Thyroid gland (tissue), 4 donors: ENCODE measurements around the gene MESD. TPM values are rescaled to one million over a fixed set of nuclear protein-coding genes. Genes with fewer than 3 reads are reported as not detected.

Experiments used
- DNase-seq, 2 donors: peaks; one replicate each; pipeline ENCODE4 v3.0.0-alpha.2; 2019
- H3K27ac ChIP-seq, 3 donors: fragments of 200-600 bp; sonication (generic); 1 replicate in 2 of 3; 2 replicates in 1 of 3; pipeline ENCODE4 v1.5.1; 2016 to 2019; ENCODE audit warnings: mild to moderate bottlenecking in 1 of 3, moderate library complexity in 1 of 3
- H3K27me3 ChIP-seq: fragments of 200-600 bp; sonication (generic); one replicate; pipeline ENCODE4 v1.5.1; 2019
- H3K36me3 ChIP-seq, 2 donors: fragments of 200-600 bp; sonication (generic); one replicate each; pipeline ENCODE4 v1.5.1; 2016 to 2019
- H3K4me1 ChIP-seq, 2 donors: fragments of 200-600 bp; sonication (generic); one replicate each; pipeline ENCODE4 v1.5.1; 2017 to 2019
- H3K4me3 ChIP-seq, 3 donors: fragments of 200-600 bp; sonication (generic); replicated peaks in 1 of 3; 1 replicate in 2 of 3; 2 replicates in 1 of 3; pipeline ENCODE4 v1.5.1; 2016; ENCODE audit warnings: mild to moderate bottlenecking in 1 of 3
- H3K9me3 ChIP-seq: fragments of 200-600 bp; sonication (generic); one replicate; pipeline ENCODE4 v1.5.1; 2017
- POLR2A ChIP-seq, 2 donors: fragments of 450-650 bp; IDR thresholded peaks; one replicate each; pipeline ENCODE4 v1.6.1; 2017; ENCODE audit warnings: antibody characterized with exemption in 2 of 2, mild to moderate bottlenecking in 2 of 2, moderate library complexity in 1 of 2
- WGBS, 2 donors: methylation state at CpG; one replicate each; pipeline ENCODE4 v1.1.5; 2017; 5-methylcytosine and 5-hydroxymethylcytosine counted together
- intact Hi-C: fragments of 100-400 bp; cut with DNase I; formaldehyde crosslinking; loops from one replicate; pipeline ENCODE4 v1.15.1; 2023
- total RNA-seq, 4 donors: library from RNA; depleted of rRNA; stranded (reverse); fragments of >200 nt; gene quantifications; one replicate each; pipeline ENCODE4 v1.2.3, GENCODE V29; 2016
- TF ChIP-seq, protein P1 (sequence below), 6 experiments: fragments of 200-600 bp in 3 of 6; fragments of 450-650 bp in 3 of 6; sonication (generic) in 3 of 6; IDR thresholded peaks; one replicate each; pipeline ENCODE4 v1.5.1; 2016 to 2019; ENCODE audit warnings: antibody characterized with exemption in 6 of 6, mild to moderate bottlenecking in 2 of 6, inconsistent platforms in 1 of 6, moderate library complexity in 1 of 6

MESD gene
- total RNA-seq, 4 donors from 2014 or later = 53.7 to 74.6 (median 70.9) TPM

DNA sequence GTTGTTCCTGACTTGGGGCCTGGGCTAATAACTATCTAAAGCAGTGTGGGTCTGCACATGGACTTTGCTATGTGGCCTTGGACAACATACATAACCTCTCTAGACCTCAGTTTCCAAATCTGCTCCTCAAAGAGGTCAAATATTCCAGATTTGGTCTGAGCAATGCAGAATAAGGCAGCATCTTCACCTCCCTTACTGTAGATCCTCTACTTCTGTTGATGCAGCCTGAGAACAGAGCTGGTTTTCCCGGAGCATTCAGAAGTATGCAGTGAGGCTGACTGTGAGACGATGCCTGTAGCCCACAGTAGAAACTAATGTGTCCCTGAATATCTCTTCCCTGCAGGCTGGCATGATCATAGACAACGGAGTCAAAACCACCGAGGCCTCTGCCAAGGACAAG lies 65.3 kb downstream of the MESD start:
- Histone ChIP-seq H3K36me3 (no peaks in the 10 kb centered on the region), H3K4me1 (no peaks in the 10 kb centered on the region), H3K27ac (no peak overlapping the region), H3K4me3 (no peak overlapping the region), H3K9me3 (no peaks in the 10 kb centered on the region), H3K27me3 (no peaks in the 10 kb centered on the region)
- no peak for TF ChIP-seq POLR2A (IDR thresholded peaks at IDR 0.05)
- TF ChIP-seq, protein P1, sequence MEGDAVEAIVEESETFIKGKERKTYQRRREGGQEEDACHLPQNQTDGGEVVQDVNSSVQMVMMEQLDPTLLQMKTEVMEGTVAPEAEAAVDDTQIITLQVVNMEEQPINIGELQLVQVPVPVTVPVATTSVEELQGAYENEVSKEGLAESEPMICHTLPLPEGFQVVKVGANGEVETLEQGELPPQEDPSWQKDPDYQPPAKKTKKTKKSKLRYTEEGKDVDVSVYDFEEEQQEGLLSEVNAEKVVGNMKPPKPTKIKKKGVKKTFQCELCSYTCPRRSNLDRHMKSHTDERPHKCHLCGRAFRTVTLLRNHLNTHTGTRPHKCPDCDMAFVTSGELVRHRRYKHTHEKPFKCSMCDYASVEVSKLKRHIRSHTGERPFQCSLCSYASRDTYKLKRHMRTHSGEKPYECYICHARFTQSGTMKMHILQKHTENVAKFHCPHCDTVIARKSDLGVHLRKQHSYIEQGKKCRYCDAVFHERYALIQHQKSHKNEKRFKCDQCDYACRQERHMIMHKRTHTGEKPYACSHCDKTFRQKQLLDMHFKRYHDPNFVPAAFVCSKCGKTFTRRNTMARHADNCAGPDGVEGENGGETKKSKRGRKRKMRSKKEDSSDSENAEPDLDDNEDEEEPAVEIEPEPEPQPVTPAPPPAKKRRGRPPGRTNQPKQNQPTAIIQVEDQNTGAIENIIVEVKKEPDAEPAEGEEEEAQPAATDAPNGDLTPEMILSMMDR (IDR thresholded peaks at IDR 0.05) = no peak
- no peak for DNase-seq
- 92 to 100% methylated on average over 4 of the region's 4 CpGs for WGBS, 2 donors
- intact Hi-C loops = no loop called here

DNA sequence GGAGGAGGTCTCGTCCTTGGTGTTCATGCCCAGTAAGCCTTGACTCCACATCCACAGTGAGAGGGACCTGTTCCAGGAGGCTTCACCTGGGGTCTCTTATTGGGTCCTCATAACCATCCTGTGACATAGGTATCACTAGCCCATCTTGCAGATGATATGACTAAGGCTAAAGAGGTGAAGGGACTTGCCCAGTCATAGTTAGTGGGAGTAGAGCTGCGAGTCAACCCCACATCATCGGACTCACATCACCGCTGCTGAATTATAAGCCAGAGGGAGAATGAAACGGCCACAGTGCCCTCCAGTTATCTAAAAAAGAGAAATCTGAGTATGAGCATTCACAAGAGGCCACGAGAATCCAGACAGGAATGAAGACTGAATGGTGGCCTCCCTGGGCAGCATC lies 66.0 kb downstream of the MESD start:
- TF ChIP-seq, protein P1 (IDR thresholded peaks at IDR 0.05) = no peak
- TF ChIP-seq POLR2A (IDR thresholded peaks at IDR 0.05) = no peak
- DNase-seq = no peak
- no peaks in the 10 kb centered on the region for H3K27me3 ChIP-seq
- 95% methylated on average over 6 of the region's 6 CpGs for WGBS, 2 donors
- no peaks in the 10 kb centered on the region for H3K9me3 ChIP-seq
- no peaks in the 10 kb centered on the region for H3K4me1 ChIP-seq
- no peaks in the 10 kb centered on the region for H3K36me3 ChIP-seq
- H3K27ac ChIP-seq = no peak overlapping the region
- intact Hi-C loops = no loop called here
- H3K4me3 ChIP-seq = no peak overlapping the region

DNA sequence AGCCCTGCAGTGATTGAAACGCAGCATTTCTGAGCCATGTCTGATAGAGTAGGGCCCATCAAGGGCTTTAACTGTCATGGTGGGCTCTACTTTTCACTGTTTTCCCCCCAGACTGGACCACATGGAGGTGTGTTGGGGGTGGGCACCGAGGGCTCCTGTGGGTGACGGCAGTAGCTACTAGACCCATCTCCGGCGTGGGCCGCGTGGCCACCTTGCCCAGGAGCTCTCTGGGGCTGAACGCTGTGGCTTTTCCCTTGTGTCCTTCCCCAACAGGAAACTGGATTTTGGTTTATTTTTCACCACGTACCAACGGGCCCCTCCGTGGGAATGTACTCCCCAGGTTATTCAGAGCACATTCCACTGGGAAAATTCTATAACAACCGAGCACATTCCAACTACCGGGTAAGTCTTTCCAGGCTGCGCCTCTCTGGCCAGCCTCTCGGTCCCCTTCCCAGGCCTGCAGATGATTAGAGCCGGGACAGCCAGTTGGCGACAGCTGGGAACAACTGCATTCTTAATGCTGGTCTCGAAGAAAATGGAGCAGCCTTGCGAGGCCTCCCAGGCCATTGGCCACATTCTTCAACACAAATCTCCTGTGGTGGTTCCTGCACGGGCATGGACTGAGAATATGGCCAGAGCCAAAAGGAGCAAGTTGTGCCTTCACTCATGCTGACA lies 67.7 kb downstream of the MESD start:
- 93 to 94% methylated on average over 19 to 20 of the region's 20 CpGs for WGBS, 2 donors
- no peak for TF ChIP-seq POLR2A (IDR thresholded peaks at IDR 0.05)
- TF ChIP-seq, protein P1 (IDR thresholded peaks at IDR 0.05) = no peak
- DNase-seq = no peak
- no peaks in the 10 kb centered on the region for H3K4me1 ChIP-seq
- no peak overlapping the region for H3K4me3 ChIP-seq
- no peaks in the 10 kb centered on the region for H3K27me3 ChIP-seq
- no peak overlapping the region for H3K27ac ChIP-seq
- intact Hi-C loops = no loop called here
- no peaks in the 10 kb centered on the region for H3K9me3 ChIP-seq
- no peaks in the 10 kb centered on the region for H3K36me3 ChIP-seq

DNA sequence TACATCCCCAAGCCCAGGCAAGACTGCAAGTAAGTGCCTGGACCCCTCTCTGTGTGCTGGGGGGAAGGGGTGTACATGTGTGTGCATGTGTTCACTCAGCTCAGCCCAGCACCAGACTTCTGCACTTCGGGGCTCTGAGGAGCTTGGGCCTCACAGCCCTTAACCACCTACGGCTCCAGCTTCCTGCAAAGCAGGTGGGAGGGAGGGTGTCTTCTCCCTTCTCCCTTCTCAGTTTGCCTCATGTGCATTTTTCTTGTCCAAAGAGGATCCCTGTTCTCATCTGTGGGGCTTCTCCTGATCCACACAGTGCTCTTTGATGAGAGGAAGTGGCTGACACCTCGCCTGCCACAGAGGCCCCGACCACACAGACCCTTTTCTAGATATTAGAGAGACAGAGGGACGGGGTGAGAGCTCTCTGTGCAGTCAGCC lies 69.3 kb downstream of the MESD start:
- no peaks in the 10 kb centered on the region for H3K27me3 ChIP-seq
- no peak overlapping the region for H3K4me3 ChIP-seq
- intact Hi-C loops = no loop called here
- H3K36me3 ChIP-seq = no peaks in the 10 kb centered on the region
- no peak for TF ChIP-seq POLR2A (IDR thresholded peaks at IDR 0.05)
- TF ChIP-seq, protein P1 (IDR thresholded peaks at IDR 0.05) = no peak
- 79 to 85% methylated on average over 5 of the region's 5 CpGs for WGBS, 2 donors
- H3K9me3 ChIP-seq = no peaks in the 10 kb centered on the region
- DNase-seq = no peak
- H3K4me1 ChIP-seq = no peaks in the 10 kb centered on the region
- H3K27ac ChIP-seq = no peak overlapping the region

DNA sequence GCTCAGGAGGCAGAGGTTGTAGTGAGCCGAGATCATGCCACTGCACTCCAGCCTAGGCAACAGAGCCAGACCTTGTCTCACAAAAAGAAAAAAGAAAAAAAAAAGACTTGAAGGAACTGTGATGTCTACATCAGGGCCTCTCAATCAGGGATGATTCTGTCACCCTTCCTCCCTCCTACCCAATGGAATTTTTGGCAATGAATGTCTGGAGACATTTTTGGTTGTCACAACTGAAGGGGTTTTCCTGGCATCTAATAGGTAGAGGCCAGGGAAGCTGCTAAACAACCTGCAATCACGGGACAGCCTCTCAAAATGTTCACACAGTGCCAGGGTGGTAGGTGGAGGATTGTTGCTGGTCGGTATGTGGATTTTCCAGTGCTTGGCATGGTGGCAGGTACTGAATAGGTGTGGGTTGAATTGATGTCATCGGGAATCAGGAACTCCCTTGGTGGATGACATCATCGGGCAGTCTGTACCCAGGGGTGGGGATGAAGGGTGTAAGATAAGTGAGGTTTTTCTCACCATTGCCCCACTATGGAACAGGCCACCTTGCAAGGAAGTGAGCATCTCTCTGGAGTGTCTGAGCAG lies 71.3 kb downstream of the MESD start:
- DNase-seq = no peak
- Histone ChIP-seq H3K4me3 (no peak overlapping the region), H3K27me3 (no peaks in the 10 kb centered on the region), H3K4me1 (no peaks in the 10 kb centered on the region), H3K27ac (no peak overlapping the region), H3K9me3 (no peaks in the 10 kb centered on the region), H3K36me3 (no peaks in the 10 kb centered on the region)
- intact Hi-C loops = no loop called here
- no peak for TF ChIP-seq POLR2A (IDR thresholded peaks at IDR 0.05)
- TF ChIP-seq, protein P1 (IDR thresholded peaks at IDR 0.05) = no peak
- 79 to 89% methylated on average over 5 of the region's 5 CpGs for WGBS, 2 donors
